Suprapubic skin (tissue), 4 donors: ENCODE measurements around the gene ELAPOR1. TPM values are rescaled to one million over a fixed set of nuclear protein-coding genes. Genes with fewer than 3 reads are reported as not detected.

Experiments
- DNase-seq, 2 donors: peaks; one replicate each; pipeline ENCODE4 v3.0.0-alpha.2; 2019; ENCODE audit warnings: low spot score in 2 of 2
- H3K27ac ChIP-seq: fragments of 200-600 bp; sonication (generic); one replicate; pipeline ENCODE4 v1.5.1; 2019
- H3K27me3 ChIP-seq: fragments of 200-600 bp; sonication (generic); one replicate; pipeline ENCODE4 v1.5.1; 2019
- H3K36me3 ChIP-seq: fragments of 200-600 bp; sonication (generic); one replicate; pipeline ENCODE4 v1.5.1; 2019
- H3K4me1 ChIP-seq: fragments of 200-600 bp; sonication (generic); one replicate; pipeline ENCODE4 v1.5.1; 2019
- H3K4me3 ChIP-seq: fragments of 200-600 bp; sonication (generic); one replicate; pipeline ENCODE4 v1.5.1; 2019; ENCODE audit warnings: mild to moderate bottlenecking
- H3K9me3 ChIP-seq: fragments of 200-600 bp; sonication (generic); one replicate; pipeline ENCODE4 v1.5.1; 2019
- EP300 ChIP-seq: sonication (generic); formaldehyde crosslinking; IDR thresholded peaks from one replicate; pipeline ENCODE4 v1.6.1; 2017; ENCODE audit warnings: antibody characterized with exemption
- POLR2A ChIP-seq, 2 donors: fragments of 450-650 bp; IDR thresholded peaks; one replicate each; pipeline ENCODE4 v1.6.1; 2017; ENCODE audit warnings: antibody characterized with exemption in 2 of 2, mild to moderate bottlenecking in 2 of 2, moderate library complexity in 2 of 2
- POLR2AphosphoS5 ChIP-seq, 3 donors: sonication (generic); formaldehyde crosslinking; IDR thresholded peaks; one replicate each; pipeline ENCODE4 v1.6.1; 2017; ENCODE audit warnings: antibody characterized with exemption in 3 of 3
- WGBS: methylation state at CpG from one replicate; pipeline ENCODE4 v1.1.5; 2018; 5-methylcytosine and 5-hydroxymethylcytosine counted together
- total RNA-seq, 4 donors: library from RNA; depleted of rRNA; stranded (reverse); fragments of >200 nt; gene quantifications; one replicate each; pipeline ENCODE4 v1.1.0, GENCODE V29; 2016
- TF ChIP-seq, protein P1 (sequence below), 2 donors: fragments of 200-600 bp in 1 of 2; fragments of 450-650 bp in 1 of 2; sonication (generic) in 1 of 2; IDR thresholded peaks; one replicate each; pipeline ENCODE4 v1.5.1; 2016 to 2019; ENCODE audit warnings: antibody characterized with exemption in 2 of 2, mild to moderate bottlenecking in 1 of 2, moderate library complexity in 1 of 2

Gene ELAPOR1
- total RNA-seq, 4 donors from 2014 or later: 27.4 to 84.8 (median 46.7) TPM

DNA sequence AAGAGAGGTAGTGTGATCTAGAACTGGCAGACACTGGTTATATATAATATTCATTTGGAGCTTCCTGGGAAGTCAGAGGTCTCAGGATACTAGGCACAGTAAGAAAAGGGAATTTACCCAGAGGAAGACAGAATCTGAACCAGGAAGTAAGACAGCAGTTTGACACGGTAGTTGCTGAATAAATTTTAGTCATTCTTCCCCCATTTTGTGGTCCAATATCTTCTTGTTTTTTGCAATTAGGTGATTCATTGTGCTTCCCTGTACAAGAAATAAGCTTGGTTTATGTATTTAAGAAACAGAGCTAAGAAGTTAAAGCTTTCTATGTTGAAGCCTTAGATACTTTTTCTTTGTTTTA is 22.1 kb upstream of the ELAPOR1 start:
- Histone ChIP-seq H3K4me1 (peaks cover 51% of the 10 kb centered on the region), H3K36me3 (peaks cover 19% of the 10 kb centered on the region), H3K27ac (peak overlapping the region; percentile 95), H3K27me3 (no peaks in the 10 kb centered on the region), H3K4me3 (peak overlapping the region; percentile 75), H3K9me3 (no peaks in the 10 kb centered on the region)
- 0% methylated on average over 1 of the region's 1 CpG for WGBS
- TF ChIP-seq POLR2AphosphoS5 (IDR thresholded peaks at IDR 0.05): no peak
- no peak for DNase-seq

DNA sequence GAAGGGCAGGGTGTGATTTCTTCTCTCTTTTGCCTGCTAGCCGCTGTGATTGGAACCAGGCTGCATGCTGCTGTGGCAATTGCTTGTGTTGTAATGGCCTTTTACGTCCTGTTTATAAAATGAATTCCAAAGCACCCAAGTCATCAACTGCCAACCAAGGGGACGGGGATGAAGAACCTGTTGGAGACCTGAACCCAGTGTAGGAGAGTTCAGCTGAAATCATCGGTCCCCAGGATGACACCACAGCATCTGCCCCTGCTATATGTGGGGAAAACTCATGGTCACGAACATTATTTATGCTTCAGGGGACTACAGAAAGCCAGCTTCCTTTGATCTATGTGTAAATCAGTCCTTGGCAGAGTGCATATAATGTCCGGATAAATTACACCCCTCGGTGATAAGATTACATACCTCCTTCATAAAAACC is 19.5 kb upstream of the ELAPOR1 start:
- DNase-seq: no peak
- 70% methylated on average over 7 of the region's 7 CpGs for whole genome bisulfite sequencing
- H3K36me3 ChIP-seq: peaks cover 19% of the 10 kb centered on the region
- H3K9me3 ChIP-seq: no peaks in the 10 kb centered on the region
- no peaks in the 10 kb centered on the region for H3K27me3 ChIP-seq
- H3K4me1 ChIP-seq: peaks cover 61% of the 10 kb centered on the region
- no peak overlapping the region for H3K27ac ChIP-seq
- H3K4me3 ChIP-seq: no peak overlapping the region
- no peak for TF ChIP-seq EP300
- no peak for TF ChIP-seq POLR2A (IDR thresholded peaks at IDR 0.05)
- no peak for TF ChIP-seq POLR2AphosphoS5 (IDR thresholded peaks at IDR 0.05)
- TF ChIP-seq, protein P1, sequence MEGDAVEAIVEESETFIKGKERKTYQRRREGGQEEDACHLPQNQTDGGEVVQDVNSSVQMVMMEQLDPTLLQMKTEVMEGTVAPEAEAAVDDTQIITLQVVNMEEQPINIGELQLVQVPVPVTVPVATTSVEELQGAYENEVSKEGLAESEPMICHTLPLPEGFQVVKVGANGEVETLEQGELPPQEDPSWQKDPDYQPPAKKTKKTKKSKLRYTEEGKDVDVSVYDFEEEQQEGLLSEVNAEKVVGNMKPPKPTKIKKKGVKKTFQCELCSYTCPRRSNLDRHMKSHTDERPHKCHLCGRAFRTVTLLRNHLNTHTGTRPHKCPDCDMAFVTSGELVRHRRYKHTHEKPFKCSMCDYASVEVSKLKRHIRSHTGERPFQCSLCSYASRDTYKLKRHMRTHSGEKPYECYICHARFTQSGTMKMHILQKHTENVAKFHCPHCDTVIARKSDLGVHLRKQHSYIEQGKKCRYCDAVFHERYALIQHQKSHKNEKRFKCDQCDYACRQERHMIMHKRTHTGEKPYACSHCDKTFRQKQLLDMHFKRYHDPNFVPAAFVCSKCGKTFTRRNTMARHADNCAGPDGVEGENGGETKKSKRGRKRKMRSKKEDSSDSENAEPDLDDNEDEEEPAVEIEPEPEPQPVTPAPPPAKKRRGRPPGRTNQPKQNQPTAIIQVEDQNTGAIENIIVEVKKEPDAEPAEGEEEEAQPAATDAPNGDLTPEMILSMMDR (IDR thresholded peaks at IDR 0.05): no peak

DNA sequence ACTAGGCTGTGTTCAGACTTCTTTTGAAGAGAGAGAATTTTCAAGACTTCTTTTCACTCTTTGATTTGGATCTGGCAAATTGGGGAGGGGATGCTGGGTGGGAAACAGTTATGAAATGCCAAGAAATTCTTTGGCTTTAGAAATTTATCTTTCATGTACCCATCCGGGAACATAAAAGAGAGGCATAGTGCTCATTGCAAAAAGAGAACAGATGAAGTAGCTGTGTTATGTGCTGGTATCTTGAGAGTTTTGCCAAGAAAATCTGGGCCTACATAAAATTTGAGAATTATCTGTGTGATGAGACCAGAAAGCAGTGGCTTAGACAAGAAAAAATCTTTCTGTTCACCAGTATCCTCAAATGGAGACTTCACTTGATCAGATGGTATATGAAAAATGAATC is 19.0 kb upstream of the ELAPOR1 start:
- TF ChIP-seq POLR2A (IDR thresholded peaks at IDR 0.05) (no peak), POLR2AphosphoS5 (IDR thresholded peaks at IDR 0.05) (no peak), EP300 (no peak)
- TF ChIP-seq, protein P1 (IDR thresholded peaks at IDR 0.05): no peak
- Histone ChIP-seq H3K9me3 (no peaks in the 10 kb centered on the region), H3K27me3 (no peaks in the 10 kb centered on the region), H3K4me1 (peaks cover 61% of the 10 kb centered on the region), H3K36me3 (peaks cover 19% of the 10 kb centered on the region), H3K4me3 (no peak overlapping the region), H3K27ac (no peak overlapping the region)
- no peak for DNase-seq
- WGBS: 72% methylated on average over 1 of the region's 1 CpG

DNA sequence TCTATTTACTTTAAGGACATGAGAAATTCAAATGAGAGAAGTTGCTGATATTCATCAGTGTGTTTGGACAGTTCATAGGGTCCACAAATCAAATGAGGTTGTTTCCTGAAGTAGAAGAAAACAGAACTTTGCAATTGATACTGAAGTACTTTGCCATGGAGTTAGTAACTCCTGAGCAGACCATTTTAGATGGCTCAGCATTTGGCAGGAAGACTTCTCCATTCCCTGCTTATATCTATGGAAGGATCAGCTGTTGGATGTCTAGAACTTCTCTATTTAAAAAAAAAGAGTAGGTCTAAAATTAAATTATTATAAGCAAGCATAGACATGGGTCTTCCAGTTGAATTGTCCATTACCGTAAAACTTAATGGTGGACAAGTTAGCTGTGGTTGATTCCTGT is 18.3 kb upstream of the ELAPOR1 start:
- peaks cover 58% of the 10 kb centered on the region for H3K4me1 ChIP-seq
- DNase-seq: no peak
- peaks cover 19% of the 10 kb centered on the region for H3K36me3 ChIP-seq
- H3K9me3 ChIP-seq: no peaks in the 10 kb centered on the region
- no peak overlapping the region for H3K4me3 ChIP-seq
- peak overlapping the region; percentile 56 for H3K27ac ChIP-seq
- 75% methylated on average over 1 of the region's 1 CpG for WGBS
- H3K27me3 ChIP-seq: no peaks in the 10 kb centered on the region
- TF ChIP-seq, protein P1 (IDR thresholded peaks at IDR 0.05): no peak

DNA sequence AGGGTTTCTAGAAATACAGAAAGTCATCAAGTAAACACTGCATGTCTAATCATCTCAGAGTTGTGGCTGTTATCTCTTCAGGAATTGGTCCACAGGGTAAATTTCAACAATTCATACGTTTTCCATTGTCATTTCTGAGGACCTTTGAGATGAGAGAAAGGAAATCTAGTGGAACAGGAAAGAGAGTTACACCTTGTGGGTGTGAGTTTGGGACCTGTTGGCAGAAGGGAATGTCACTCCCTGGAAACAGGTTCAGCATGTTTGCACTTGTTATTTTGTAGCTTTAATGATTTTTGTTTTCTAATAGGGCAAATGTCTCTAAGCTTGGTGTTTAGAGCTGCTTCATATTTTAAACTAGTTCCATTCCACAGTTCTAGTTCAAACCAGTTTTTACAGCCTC is 17.8 kb upstream of the ELAPOR1 start:
- Histone ChIP-seq H3K36me3 (peaks cover 19% of the 10 kb centered on the region), H3K4me1 (peaks cover 63% of the 10 kb centered on the region), H3K27ac (peak overlapping the region; percentile 56), H3K9me3 (no peaks in the 10 kb centered on the region), H3K4me3 (no peak overlapping the region), H3K27me3 (no peaks in the 10 kb centered on the region)
- TF ChIP-seq EP300: no peak
- TF ChIP-seq, protein P1 (IDR thresholded peaks at IDR 0.05): no peak
- TF ChIP-seq POLR2A (IDR thresholded peaks at IDR 0.05): no peak
- no peak for TF ChIP-seq POLR2AphosphoS5 (IDR thresholded peaks at IDR 0.05)
- WGBS: 39% methylated on average over 1 of the region's 1 CpG
- no peak for DNase-seq
